ENCODE data around the gene CECR2. TPM values are rescaled to one million over a fixed set of nuclear protein-coding genes. Genes with fewer than 3 reads are reported as not detected.

Gene CECR2
- total RNA-seq, 1 donor: not detected

DNA sequence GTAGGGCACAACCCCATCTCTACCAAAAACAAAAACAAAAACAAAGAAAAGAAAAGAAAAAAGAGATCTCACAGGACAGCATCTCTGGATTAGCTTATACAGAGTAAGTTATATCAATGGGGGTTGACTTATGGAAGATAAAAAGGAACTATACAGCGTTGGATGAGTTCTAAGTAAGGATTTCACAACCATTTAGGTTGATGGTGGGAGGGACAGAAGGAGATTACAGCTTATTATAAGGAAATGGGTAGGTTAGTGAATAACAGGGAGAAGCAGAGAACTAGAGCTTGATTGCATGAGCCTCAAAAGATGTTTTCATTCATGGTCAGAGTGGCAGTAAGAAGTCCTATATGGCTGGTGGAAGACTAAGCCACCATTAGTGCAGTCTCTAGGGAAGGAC, 60.3 kb downstream of the CECR2 start:
- TF ChIP-seq, protein P1, sequence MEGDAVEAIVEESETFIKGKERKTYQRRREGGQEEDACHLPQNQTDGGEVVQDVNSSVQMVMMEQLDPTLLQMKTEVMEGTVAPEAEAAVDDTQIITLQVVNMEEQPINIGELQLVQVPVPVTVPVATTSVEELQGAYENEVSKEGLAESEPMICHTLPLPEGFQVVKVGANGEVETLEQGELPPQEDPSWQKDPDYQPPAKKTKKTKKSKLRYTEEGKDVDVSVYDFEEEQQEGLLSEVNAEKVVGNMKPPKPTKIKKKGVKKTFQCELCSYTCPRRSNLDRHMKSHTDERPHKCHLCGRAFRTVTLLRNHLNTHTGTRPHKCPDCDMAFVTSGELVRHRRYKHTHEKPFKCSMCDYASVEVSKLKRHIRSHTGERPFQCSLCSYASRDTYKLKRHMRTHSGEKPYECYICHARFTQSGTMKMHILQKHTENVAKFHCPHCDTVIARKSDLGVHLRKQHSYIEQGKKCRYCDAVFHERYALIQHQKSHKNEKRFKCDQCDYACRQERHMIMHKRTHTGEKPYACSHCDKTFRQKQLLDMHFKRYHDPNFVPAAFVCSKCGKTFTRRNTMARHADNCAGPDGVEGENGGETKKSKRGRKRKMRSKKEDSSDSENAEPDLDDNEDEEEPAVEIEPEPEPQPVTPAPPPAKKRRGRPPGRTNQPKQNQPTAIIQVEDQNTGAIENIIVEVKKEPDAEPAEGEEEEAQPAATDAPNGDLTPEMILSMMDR (IDR thresholded peaks at IDR 0.05; ENCODE audit: insufficient read depth, low read depth, low read length): no peak
- H3K4me3 ChIP-seq (ENCODE audit: low read depth, low read length): no peak overlapping the region

DNA sequence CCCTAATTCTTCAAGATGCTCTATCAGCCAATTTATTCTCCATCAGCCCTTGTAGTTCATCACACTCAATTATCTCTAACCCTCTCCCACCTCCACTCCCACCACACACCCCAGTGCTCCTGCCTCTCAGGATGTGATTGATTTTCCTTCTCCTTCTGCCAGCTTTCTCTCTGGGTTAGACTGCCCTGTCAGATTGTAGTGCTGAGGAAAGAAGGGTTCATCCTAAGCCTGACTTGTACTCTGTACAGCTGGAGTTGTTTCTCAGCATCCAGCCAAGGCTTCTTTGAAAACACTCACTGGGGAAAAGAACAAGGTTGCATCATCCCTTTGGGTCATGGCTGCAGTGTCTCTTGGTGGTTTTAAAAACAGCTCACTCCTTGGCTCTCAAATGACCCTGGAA, 61.2 kb downstream of the CECR2 start:
- TF ChIP-seq, protein P1 (IDR thresholded peaks at IDR 0.05; ENCODE audit: insufficient read depth, low read depth, low read length): no peak
- H3K4me3 ChIP-seq (ENCODE audit: low read depth, low read length): no peak overlapping the region
- DNase-seq (ENCODE audit: low read depth): peak; percentile 11

More for the DNA sequence above, 60.3 kb downstream of the CECR2 start:
- no peak for DNase-seq (ENCODE audit: low read depth)

DNA sequence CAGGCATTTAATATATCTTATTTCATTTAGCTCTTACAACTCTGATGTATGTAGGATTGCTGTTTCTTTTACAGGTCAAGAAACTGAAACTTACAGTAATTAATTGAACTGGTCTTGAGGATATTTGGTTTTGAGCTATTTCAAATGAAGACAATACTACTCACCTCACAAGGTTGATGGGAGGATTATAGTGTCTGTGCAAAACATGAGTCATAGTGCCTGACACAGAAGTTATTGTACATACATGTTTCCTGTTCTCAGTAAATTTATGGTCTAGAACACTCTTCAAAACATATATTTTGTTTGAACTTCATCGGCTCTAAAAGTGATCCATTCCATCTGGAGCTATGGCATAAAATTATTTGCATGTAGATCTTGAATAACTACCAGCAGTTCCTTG, 61.9 kb downstream of the CECR2 start:
- TF ChIP-seq, protein P1 (IDR thresholded peaks at IDR 0.05; ENCODE audit: insufficient read depth, low read depth, low read length): no peak
- DNase-seq (ENCODE audit: low read depth): no peak

DNA sequence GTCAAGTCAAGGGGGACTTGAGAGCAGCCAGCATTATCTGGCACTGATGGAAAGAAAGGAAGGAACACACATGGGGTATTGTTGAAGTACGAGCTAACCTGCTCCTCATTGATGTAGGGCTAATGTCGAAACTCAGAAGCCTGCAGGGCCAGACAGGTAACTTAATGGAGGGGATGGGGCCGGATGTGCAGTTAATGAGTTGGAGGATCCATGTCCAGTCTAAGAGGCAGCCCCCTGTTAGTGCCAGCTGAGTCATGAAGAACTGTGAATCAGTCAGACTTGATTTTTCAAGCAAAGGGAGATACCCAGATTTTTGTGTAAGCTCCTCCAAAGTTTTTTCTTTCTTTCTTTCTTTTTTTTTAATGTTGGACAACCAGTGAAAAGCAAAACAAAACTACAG, 65.6 kb downstream of the CECR2 start:
- no peak for DNase-seq (ENCODE audit: low read depth)
- TF ChIP-seq, protein P1 (IDR thresholded peaks at IDR 0.05; ENCODE audit: insufficient read depth, low read depth, low read length): no peak
- no peak overlapping the region for H3K4me3 ChIP-seq (ENCODE audit: low read depth, low read length)

More for the DNA sequence above, 61.9 kb downstream of the CECR2 start:
- H3K4me3 ChIP-seq (ENCODE audit: low read depth, low read length): no peak overlapping the region

DNA sequence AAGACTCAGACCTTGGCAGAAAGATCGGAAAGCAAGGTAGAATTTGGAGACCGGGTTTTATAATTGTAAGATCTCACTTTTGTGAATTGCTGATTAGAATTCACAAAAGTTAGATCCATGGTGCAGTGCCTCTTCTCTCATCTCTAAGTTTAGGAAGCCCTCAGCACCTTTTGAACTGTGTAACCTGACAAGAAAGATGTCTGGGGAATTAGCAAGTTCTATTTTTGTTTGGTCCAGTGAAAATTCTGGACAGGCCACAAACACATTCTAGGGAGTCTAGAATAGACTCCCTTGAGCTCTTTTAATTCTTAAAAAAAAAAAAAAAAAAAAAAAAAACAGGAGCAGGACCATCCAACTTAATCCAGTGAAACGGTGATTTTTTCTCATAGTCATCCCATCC, 66.1 kb downstream of the CECR2 start:
- H3K4me3 ChIP-seq (ENCODE audit: low read depth, low read length): no peak overlapping the region
- TF ChIP-seq, protein P1 (IDR thresholded peaks at IDR 0.05; ENCODE audit: insufficient read depth, low read depth, low read length): no peak
- no peak for DNase-seq (ENCODE audit: low read depth)

DNA sequence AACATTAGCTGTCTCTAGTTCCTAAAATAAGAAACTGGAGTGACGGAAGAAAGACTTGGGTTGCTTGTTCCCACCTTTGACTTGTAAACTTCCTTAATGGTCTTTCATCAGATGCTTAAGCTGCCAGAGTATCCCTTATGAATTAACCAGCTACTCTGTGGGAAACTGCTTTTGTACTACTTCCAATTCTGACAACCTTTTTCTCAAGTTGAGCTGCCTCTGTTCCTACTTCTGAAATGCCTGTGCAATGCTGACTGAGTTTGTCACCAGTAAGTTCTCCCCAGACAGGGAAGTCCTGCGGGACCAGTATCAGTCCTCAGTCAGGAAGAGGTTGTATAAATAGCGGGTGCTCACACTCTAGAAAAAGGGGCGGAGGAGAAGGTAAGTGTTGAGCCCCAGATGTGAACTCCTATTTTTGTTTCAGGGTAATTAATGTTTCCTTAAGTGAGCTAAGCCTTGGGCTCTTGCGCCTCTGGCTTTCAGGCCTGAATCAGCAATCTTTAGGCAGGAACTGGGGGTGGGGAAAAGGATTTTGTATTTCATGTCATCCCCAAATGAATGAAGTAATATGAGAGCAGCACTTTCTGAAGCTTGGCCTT, 67.2 kb downstream of the CECR2 start:
- H3K4me3 ChIP-seq (ENCODE audit: low read depth, low read length): no peak overlapping the region
- TF ChIP-seq, protein P1 (IDR thresholded peaks at IDR 0.05; ENCODE audit: insufficient read depth, low read depth, low read length): no peak
- DNase-seq (ENCODE audit: low read depth): no peak

DNA sequence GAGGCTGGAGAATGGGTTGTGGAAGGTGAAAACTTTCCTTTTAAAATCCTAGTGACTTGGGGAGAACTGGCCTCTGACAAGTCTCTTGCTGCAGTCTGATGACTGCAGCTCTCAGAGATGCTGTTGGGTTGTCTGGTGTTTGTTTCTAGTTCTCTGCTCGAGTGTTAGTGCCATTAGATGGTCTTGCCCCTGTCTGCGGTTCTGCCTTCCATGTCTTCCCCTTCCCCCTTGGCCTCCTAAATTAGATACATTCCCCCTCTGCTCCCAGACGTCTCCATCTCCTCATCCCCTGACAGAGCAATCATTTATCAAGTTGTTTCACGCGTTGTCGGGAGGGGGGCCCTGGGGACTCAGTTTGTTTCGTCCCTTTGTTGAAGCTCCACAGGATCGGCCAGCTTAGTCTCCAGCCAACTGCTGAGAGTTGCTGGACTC, 67.7 kb downstream of the CECR2 start:
- TF ChIP-seq, protein P1 (IDR thresholded peaks at IDR 0.05; ENCODE audit: insufficient read depth, low read depth, low read length): no peak
- H3K4me3 ChIP-seq (ENCODE audit: low read depth, low read length): no peak overlapping the region
- DNase-seq (ENCODE audit: low read depth): no peak
